Calu3 (cell line): ENCODE results near the gene EPHB3. TPM values are rescaled to one million over a fixed set of nuclear protein-coding genes. Genes with fewer than 3 reads are reported as not detected.

Experiments
- BruUV-seq: library from RNA; stranded (reverse); fragments of 400-500 nt; replicated peaks from 2 replicates; lab custom pipeline; 2021; lab: Mats Ljungman, UMichigan
- CTCF ChIA-PET: fragments of 300-600 bp; sonication (Branson Sonifier 250); formaldehyde crosslinking; loops from one replicate; lab custom pipeline; 2022; ENCODE audit warnings: antibody characterized with exemption; lab: Charles Lee
- DNase-seq: peaks from one replicate; pipeline ENCODE4 v3.0.0; 2022
- H3K27ac Mint-ChIP-seq: one replicate; pipeline ENCODE4 v1.8.0; 2022; ENCODE audit warnings: mixed read lengths; ENCODE audit not compliant: unreplicated experiment
- H3K27me3 Mint-ChIP-seq: one replicate; pipeline ENCODE4 v1.8.0; 2022; ENCODE audit warnings: mixed read lengths; ENCODE audit not compliant: unreplicated experiment
- H3K36me3 Mint-ChIP-seq: one replicate; pipeline ENCODE4 v1.8.0; 2022; ENCODE audit warnings: mild to moderate bottlenecking, moderate library complexity, mixed read lengths; ENCODE audit not compliant: insufficient read depth, unreplicated experiment
- H3K4me1 Mint-ChIP-seq: one replicate; pipeline ENCODE4 v1.8.0; 2022; ENCODE audit warnings: mild to moderate bottlenecking, low read depth, mixed read lengths; ENCODE audit not compliant: unreplicated experiment
- H3K4me3 Mint-ChIP-seq: one replicate; pipeline ENCODE4 v1.8.0; 2022; ENCODE audit warnings: mild to moderate bottlenecking, low read depth, moderate library complexity, mixed read lengths; ENCODE audit not compliant: unreplicated experiment
- H3K9me3 Mint-ChIP-seq: one replicate; pipeline ENCODE4 v1.8.0; 2022; ENCODE audit warnings: low read depth, mixed read lengths; ENCODE audit not compliant: unreplicated experiment
- CTCF ChIP-seq: fragments of 200-600 bp; IDR thresholded peaks from one replicate; pipeline ENCODE4 v1.8.0; 2022; ENCODE audit warnings: antibody characterized with exemption; ENCODE audit not compliant: unreplicated experiment
- intact Hi-C: fragments of 100-400 bp; cut with micrococcal nuclease; formaldehyde crosslinking; loops from one replicate; pipeline ENCODE4 v1.10.0; 2022; ENCODE audit not compliant: unreplicated experiment
- total RNA-seq: library from RNA; stranded (reverse); gene quantifications from 2 replicates; pipeline ENCODE4 v1.2.3, GENCODE V29; 2022

Gene EPHB3
- total RNA-seq, 1 experiment from 2014 or later, result 2.5 TPM

GRCh38 chr3:184574515-184575417 lies 13.2 kb downstream of the EPHB3 start:
- Mint-ChIP-seq H3K4me3 (no peak overlapping the region), H3K4me1 (no peaks in the 10 kb centered on the region), H3K9me3 (no peaks in the 10 kb centered on the region), H3K27ac (no peak overlapping the region), H3K27me3 (peaks cover 71% of the 10 kb centered on the region), H3K36me3 (peaks cover 7% of the 10 kb centered on the region)
- no peak for DNase-seq
- no TSS peak for BruUV-seq
- no peak for TF ChIP-seq CTCF
- intact Hi-C loops, result no loop called here
- CTCF ChIA-PET, result interaction anchor here (1.1 kb wide), 1 partner anchor 13 kb away, joined by 3 read pairs; the partner anchor contains the start of gene EPHB3

- H3K4me1 Mint-ChIP-seq, result no peaks in the 10 kb centered on the region
- no peak for DNase-seq
- no TSS peak for BruUV-seq
- no peak overlapping the region for H3K27ac Mint-ChIP-seq
- TF ChIP-seq CTCF, result no peak
- H3K36me3 Mint-ChIP-seq, result peaks cover 6% of the 10 kb centered on the region
- CTCF ChIA-PET, result interaction anchor here (1.1 kb wide), 1 partner anchor 14 kb away, joined by 3 read pairs; the partner anchor contains the start of gene EPHB3
- intact Hi-C loops, result no loop called here
- H3K9me3 Mint-ChIP-seq, result no peaks in the 10 kb centered on the region
- H3K27me3 Mint-ChIP-seq, result peaks cover 65% of the 10 kb centered on the region
- no peak overlapping the region for H3K4me3 Mint-ChIP-seq
These were observed 14.1 kb downstream of the EPHB3 start for GRCh38 chr3:184575701-184576100.

- TF ChIP-seq CTCF, result no peak
- DNase-seq, result no peak
- H3K27ac Mint-ChIP-seq, result no peak overlapping the region
- intact Hi-C loops, result no loop called here
- no peaks in the 10 kb centered on the region for H3K9me3 Mint-ChIP-seq
- H3K36me3 Mint-ChIP-seq, result no peaks in the 10 kb centered on the region
- CTCF ChIA-PET, result no interaction called here
- H3K4me1 Mint-ChIP-seq, result no peaks in the 10 kb centered on the region
- H3K27me3 Mint-ChIP-seq, result peaks cover 55% of the 10 kb centered on the region
- no peak overlapping the region for H3K4me3 Mint-ChIP-seq
- no TSS peak for BruUV-seq
These were observed 15.1 kb downstream of the EPHB3 start for GRCh38 chr3:184576457-184577240.

- Mint-ChIP-seq H3K27ac (no peak overlapping the region), H3K27me3 (peaks cover 46% of the 10 kb centered on the region), H3K4me3 (no peak overlapping the region), H3K9me3 (no peaks in the 10 kb centered on the region), H3K4me1 (no peaks in the 10 kb centered on the region), H3K36me3 (no peaks in the 10 kb centered on the region)
- no TSS peak for BruUV-seq
- no peak for TF ChIP-seq CTCF
- DNase-seq, result no peak
- CTCF ChIA-PET, result interaction anchor here (0.6 kb wide), 1 partner anchor 564 kb away, joined by 4 read pairs; no protein-coding TSS in a partner anchor
- intact Hi-C loops, result no loop called here
These were observed 16.0 kb downstream of the EPHB3 start for GRCh38 chr3:184577546-184577945.
